Stimulated activated CD4-positive, alpha-beta T cell treated with anti-CD3 and anti-CD28 coated beads, Interleukin-12 subunit alpha, Interleukin-12 subunit beta, amount 100 ng/mL, for 4 hours (primary cell): ENCODE data around the gene IPO7.
"Not testable (repeated sequence)": the region's sequence is repeated elsewhere in the genome, so short reads cannot be mapped to it uniquely, and the experiment has no call there.

ENCODE experiments used
- DNase-seq: peaks from one replicate; pipeline ENCODE4 v3.0.0-alpha.2; 2020

The IPO7 gene

DNA sequence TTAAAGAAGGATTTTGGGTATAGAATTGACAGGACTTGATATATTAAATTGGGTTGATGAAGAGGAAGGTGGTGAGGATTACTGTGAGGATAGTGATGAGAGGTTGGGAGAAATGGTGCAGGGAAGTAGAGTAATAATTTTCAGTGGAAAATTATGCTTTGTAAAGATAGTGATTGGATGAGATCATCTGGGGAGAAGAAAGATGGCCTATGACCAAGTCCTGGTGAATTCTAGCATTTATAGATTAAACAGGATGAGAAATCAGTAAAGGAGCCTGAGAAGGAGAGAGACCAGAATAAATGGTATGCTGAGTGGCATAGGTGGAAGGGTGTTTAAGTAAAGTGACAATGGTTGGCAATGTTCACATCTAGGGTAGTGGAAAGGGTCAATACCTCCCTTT, 15.0 kb downstream of the IPO7 start:
- no peak for DNase-seq

GRCh38 chr11:9401884-9402283, 17.4 kb downstream of the IPO7 start:
- DNase-seq: not testable (repeated sequence)

DNA sequence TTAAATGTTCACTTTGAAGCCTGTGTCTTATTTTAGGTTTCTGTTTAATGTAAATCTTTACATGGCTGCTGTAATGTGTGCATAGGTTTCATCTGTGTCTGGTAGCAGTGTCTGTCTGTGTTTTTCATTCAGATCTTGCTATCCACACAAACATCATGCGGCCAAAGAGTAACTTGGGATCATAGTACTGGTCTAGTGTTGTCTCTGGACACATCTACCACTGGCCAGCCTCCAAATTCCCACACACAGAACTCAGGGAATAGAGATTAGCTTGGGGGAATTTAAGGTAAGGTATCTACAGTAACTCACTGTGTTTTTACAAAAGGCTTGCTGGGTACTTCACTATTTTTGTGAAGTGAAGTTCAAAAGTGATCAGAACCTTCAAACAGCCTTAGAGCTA, 44.3 kb downstream of the IPO7 start:
- no peak for DNase-seq

- no peak for DNase-seq
Observed at GRCh38 chr11:9438611-9439010, 54.2 kb downstream of the IPO7 start.

DNA sequence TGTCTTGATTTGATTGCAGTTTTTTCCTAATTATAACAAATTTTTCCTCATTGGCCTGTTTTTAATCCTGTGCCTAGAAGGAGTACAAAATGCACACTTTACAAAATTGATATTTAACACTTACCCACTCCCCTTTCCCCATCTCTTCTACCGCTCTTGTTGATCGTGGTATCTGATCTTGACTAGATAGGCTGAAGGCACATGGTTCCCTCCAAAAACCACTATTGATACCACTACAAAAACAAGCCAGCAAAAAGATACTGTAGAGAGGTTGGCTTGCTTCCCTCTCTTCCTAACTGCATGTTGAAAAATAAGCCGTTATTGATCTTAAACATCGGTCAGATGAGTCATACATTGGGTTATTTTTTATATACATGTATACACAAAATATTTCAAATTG, 61.8 kb downstream of the IPO7 start:
- DNase-seq: no peak

GRCh38 chr11:9448576-9449352, 64.3 kb downstream of the IPO7 start:
- no peak for DNase-seq

- not testable (repeated sequence) for DNase-seq
Observed at GRCh38 chr11:9452023-9452422, 67.6 kb downstream of the IPO7 start.

DNA sequence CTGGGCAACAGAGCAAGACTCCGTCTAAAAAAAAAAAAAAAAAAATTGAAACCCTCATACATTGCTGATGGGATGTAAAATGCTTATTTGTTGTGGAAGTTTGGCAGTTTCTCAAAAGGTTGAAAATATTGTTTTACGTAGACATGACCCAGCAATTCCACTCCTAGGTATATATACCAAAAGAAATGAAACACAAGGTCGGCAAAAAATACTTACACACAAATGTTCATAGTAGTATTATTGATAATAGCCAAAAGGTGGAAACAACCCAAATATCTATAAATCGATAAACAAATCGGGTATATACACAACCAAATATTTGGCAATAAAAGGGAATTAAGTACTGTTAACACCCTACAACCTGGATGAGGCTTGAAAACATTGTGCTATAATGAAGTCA, 71.3 kb downstream of the IPO7 start:
- no peak for DNase-seq

GRCh38 chr11:9459667-9460321, 75.3 kb downstream of the IPO7 start:
- DNase-seq: peak; percentile 37

- DNase-seq: peak; percentile 100
Observed at GRCh38 chr11:9460322-9461062, 76.0 kb downstream of the IPO7 start, which contains the start of gene ZNF143. ZNF143 (plus strand) TSS chr11:9461012; CDS start chr11:9471309, 10,297 bp downstream.

GRCh38 chr11:9461063-9461759, 76.8 kb downstream of the IPO7 start:
- DNase-seq: peak; percentile 70

DNA sequence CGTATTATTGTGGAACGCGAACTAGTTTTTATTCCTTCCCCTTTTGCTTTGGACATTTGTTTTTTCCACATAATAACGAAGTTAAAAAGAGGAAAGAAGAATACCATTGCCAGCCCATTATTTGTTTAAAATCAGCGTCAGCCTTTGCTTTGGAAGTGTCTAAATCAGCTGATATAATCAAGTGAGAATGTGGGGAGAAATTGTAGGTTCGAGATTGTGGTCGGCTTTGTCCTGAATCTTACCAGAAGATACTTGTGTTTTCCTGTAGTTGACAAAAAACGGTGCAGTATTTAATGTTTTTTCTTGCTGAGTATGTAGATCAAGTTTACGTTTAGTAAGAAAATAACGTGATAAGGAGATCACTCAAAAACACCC, 77.3 kb downstream of the IPO7 start:
- DNase-seq: no peak

DNA sequence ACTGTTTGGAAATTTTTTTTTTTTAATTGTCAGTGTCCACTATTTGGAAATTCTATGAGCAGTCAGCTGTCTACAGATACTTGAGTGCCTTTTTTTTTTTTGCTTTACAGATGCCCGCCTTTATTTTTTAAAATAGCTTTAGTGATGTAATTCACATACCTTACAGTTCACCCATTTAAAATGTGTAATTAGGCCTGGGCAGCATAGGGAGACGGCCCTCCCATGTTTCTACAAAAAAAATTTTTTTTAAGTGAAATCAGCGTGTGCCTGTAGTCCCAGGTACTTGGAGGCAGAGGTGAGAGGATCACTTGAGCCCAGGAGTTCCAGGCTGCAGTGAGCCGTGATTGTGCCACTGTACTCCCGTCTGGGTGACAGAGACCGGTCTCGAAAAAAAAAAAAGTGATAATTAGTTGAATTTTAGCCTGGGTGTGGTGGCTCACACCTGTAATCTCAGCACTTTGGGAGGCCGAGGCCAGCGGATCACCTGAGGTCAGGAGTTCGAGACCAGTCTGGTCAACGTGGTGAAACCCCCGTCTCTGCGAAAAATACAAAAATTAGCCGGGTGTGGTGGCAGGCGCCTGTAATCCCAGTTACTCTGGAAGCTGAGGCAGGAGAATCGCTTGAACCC, 77.8 kb downstream of the IPO7 start:
- no peak for DNase-seq

DNA sequence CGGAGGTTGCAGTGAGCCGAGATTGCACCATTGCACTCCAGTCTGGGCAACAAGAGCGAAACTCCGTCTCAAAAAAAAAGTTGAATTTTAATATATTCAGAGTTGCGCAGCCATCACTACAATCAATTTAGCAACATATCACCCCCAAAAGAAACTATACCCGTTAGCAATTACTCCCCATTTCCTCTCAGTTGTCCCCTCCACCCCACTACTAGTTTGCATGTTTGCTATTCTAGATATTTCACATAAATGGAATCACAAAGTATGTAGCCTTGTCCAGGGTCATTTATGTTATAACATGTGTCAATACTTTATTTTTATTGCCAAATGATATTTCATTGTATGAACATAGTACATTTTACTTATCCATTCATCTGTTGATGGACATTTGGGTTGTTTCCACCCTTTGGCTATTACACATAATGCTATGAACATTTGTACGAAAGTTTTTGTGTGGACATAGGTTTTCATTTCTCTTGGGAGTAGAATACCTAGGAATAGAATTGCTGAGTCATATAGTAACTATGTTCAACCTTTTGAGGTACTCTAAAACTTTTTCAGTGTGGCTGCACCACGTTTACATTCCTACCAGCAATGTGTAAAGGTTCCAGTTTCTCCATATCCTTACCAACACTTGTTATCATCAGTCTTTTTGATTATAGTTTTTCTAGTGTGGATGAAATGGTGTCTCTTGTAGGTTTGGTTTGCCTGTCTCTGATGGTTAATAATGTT, 78.5 kb downstream of the IPO7 start:
- no peak for DNase-seq

DNA sequence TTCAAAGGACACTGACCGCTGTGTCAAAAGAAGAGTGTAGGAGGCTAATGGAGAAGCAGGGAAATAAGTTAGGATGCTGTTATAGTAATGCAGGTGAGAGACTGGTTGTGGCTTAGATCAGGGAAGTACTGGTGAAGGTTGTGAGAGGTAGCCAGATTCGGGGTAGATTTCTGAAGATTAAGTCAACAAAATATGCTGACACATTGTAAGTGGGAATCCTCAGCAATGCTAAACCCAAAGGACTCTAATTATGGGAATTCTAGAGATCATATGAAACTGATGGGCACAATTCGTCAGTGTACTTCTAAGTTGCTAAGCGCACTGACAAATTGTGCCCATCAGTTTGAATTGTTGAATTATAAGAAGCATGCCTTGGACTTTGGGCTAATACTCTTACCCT, 86.3 kb downstream of the IPO7 start:
- DNase-seq: no peak

GRCh38 chr11:9473408-9473807, 89.0 kb downstream of the IPO7 start:
- no peak for DNase-seq

- no peak for DNase-seq
Observed at GRCh38 chr11:9479899-9480298, 95.4 kb downstream of the IPO7 start.

GRCh38 chr11:9489080-9489765, 104.8 kb downstream of the IPO7 start:
- DNase-seq: no peak

GRCh38 chr11:9490376-9490775, 105.9 kb downstream of the IPO7 start:
- DNase-seq: no peak

DNA sequence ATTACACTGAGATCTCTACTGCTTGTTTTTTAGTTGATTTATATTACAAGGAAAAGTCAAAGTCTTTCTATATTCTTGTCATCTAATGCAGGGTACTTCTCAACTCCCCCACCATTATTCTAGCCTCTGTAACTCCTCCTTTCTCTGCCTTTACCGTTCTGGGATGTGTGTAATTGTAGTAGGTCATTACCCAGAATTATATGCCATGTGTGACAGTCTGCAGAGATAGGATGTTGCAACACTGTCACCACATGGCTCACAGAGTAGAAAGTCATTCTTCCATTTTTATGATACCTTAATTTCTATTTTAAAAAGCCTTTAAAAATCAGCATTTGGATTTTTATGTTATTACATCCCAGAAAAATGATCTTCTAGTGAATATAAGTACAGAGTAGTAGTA, 109.0 kb downstream of the IPO7 start:
- DNase-seq: no peak

- no peak for DNase-seq
Observed at GRCh38 chr11:9494316-9494715, 109.9 kb downstream of the IPO7 start.
